Measurements from ENCODE around the gene POLD1.
"Not testable (repeated sequence)": the region's sequence is repeated elsewhere in the genome, so short reads cannot be mapped to it uniquely, and the experiment has no call there.

POLD1 gene

DNA sequence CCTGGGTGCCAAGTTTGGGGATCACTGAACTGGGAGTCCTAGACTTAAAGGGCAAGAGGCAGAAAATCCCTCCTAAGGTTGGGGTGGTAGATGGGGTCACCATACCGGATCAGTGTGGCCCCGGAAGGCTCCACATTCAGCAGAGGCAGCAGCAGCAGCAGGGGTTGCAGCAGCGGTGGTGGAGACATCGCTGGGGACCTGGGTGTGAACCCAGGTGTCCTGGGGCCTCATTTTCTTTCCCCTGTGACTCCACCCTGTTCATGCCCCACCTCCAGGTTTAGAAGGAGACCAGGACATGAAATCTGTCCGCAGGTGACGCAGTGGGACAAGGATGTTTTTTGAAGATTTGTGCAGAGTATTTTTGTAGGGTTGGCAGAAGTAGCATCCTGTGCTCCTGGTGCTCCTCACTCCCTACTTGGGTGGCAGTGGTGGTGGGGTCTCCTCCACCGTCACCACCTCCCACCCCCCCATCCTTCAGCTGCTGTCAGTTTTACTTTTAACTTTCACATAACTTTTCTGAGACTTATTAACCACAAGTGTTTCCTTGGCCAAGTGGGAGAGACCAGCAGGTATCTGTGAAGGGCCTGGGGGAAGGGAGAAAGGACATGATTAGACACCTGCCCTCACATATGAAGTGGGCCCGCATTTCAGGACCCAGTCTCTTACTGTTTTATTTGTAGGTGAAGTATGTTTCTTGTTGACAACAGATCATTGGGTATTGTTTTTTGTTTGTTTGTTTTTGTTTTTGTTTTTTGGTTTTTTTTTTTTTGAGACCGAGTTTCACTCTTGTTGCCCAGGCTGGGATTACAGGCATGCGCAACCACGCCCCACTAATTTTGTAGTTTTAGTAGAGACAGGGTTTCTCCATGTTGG, 18.5 kb upstream of the POLD1 start, which contains the start of gene NAPSA:
TSS of gene NAPSA (minus strand) at position 206 of the 873 bp plus-strand sequence. CDS start at position 188, 18 bp downstream.
- DNase-seq (ENCODE audit: low read depth), result no peak

DNA sequence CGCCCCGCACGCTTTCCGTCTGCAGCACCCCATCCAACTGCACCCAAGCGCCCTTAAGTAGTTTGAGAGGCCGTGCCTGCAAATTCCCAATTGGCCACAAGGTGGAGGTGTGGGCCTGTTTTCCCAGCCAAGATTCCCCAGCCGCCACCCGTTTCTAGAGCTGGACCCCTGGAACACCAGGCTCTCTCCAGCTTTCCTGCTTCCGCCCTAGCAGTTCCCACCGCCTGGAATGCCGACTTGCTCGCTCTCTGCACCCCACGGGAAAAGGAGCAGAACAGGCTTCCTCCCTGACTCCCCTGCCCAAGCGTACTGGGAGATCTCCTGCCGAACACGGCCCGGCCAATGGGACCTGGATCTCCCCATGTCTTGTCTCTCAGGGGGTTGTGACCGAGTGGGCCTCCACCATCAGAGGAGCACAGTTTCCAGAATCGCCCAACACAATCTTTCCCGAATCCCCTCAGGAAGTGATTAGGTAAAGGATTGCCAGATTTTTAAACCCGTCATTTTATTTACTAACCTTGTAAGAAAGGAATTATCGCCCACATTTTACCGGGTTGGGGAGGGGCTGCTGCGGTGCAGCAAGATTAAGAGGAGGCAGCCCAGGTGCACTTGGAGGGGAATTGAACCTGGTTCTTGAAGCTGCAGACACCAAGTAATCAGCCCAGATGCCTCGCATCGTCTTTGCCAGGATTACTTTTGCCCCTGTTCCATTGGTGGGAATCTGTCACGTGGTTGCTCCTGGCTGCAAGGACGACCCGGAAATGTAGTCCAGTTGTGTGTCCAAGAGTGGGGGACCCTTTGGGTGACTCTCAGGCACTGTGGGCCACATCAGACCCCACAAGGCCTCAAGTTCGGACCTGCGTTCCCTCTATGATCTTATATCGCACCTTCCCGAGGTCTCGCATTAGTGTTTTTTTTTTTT, 15.2 kb upstream of the POLD1 start:
- DNase-seq (ENCODE audit: low read depth), result peak; percentile 85

DNA sequence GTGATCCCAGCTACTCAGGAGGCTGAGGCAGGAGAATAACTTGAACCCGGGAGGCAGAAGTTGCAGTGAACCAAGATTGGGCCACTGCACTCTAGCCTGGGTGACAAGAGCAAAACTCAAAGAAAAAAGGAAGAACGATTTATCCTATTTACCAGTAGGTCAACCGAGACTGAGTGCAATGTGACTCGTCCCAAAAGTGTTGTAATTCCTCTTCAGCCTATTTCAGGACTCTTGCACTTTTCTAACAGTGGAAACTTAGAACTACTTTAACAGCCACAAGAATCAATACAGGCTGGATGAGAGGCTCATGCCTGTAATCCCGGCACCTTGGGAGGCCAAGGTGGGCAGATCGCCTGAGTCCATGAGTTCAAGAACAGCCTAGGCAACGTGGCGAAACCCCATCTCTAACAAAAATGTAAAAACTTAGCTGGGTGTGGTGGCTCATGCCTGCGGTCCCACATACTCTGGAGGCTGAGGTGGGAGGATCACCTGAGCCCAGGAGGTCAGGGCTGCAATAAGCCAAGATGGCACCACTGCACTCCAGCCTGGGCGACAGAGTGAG, 12.2 kb upstream of the POLD1 start:
- no peak for DNase-seq (ENCODE audit: low read depth)

DNA sequence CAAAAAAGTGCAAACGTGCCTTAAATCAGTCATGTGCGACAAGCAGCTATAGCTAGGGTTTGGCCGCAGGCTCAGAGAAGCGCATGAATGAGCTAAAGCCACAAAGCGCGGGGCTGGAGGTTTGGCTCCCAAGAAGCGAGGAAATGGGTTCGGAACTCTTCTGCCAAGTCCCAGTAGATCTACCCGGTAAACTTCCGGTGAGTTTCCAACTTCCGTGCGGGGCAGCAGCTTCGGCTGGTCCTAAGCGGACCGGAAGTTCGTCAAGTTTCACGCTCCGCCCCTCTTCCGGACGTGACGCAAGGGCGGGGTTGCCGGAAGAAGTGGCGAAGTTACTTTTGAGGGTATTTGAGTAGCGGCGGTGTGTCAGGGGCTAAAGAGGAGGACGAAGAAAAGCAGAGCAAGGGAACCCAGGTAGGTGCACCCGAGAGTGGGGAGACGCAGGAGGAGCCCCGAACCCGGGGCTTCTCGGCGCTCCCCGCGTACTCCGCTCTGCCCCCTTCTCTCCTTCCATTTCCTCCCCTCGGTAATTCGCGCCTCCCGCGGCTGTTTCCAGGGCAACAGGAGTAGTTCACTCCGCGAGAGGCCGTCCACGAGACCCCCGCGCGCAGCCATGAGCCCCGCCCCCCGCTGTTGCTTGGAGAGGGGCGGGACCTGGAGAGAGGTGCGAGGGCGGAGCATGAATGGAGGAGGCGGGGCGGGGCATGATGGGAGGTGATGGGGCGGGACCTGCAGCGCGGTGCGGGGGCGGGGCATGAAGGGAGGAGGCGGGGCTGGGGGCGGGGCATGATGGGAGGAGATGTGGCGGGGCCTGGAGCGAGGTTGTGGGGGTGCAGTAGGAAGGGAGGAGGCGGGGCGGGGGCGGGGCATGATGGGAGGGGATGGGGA, 7.7 kb upstream of the POLD1 start, which contains the start of gene NR1H2:
TSS of gene NR1H2 (plus strand) at position 292 of the 885 bp plus-strand sequence. CDS start 1,149 bp downstream, outside the sequence.
- peak; percentile 98 for DNase-seq (ENCODE audit: low read depth)

DNA sequence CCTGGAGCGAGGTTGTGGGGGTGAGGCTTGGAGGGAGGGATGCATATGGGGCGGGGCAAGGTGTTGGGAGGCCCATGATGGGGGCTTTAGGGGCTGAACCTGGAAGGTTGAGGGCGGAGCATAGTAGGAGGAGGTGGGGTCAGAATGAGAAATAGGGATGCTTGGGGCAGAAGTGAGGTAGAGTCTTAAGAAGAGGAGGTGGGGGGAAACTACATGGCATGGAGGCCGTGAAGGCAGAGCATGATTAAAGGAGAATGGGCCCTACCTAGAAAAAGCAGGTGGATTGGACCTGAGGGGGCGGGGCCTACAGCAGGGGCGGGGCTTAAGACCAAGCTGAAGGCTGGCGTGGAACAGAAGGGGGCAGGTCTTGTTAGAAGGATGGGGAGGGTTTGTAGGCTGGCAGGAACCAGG, 7.1 kb upstream of the POLD1 start:
- DNase-seq (ENCODE audit: low read depth), result no peak

DNA sequence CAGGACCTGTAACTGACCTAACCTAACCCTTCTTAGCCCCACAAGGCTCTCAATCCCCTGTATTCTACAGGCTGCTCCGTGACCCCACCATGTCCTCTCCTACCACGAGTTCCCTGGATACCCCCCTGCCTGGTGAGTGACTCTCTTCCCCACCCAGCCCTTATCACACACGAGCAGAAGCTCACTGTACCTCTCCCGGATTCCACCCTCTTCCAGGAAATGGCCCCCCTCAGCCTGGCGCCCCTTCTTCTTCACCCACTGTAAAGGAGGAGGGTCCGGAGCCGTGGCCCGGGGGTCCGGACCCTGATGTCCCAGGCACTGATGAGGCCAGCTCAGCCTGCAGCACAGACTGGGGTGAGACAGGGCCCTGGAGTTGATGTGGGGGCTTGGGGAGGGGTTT, 6.6 kb upstream of the POLD1 start:
- no peak for DNase-seq (ENCODE audit: low read depth)

DNA sequence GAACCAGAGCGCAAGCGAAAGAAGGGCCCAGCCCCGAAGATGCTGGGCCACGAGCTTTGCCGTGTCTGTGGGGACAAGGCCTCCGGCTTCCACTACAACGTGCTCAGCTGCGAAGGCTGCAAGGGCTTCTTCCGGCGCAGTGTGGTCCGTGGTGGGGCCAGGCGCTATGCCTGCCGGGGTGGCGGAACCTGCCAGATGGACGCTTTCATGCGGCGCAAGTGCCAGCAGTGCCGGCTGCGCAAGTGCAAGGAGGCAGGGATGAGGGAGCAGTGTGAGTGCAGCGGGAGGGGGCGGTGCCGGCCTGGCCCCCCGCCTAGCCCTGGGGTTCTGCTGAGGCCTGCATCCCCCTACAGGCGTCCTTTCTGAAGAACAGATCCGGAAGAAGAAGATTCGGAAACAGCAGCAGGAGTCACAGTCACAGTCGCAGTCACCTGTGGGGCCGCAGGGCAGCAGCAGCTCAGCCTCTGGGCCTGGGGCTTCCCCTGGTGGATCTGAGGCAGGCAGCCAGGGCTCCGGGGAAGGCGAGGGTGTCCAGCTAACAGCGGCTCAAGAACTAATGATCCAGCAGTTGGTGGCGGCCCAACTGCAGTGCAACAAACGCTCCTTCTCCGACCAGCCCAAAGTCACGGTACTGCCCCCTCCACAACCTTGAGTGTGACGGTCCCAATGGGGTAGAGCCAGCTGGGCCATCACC, 5.8 kb upstream of the POLD1 start:
- DNase-seq (ENCODE audit: low read depth), result no peak

DNA sequence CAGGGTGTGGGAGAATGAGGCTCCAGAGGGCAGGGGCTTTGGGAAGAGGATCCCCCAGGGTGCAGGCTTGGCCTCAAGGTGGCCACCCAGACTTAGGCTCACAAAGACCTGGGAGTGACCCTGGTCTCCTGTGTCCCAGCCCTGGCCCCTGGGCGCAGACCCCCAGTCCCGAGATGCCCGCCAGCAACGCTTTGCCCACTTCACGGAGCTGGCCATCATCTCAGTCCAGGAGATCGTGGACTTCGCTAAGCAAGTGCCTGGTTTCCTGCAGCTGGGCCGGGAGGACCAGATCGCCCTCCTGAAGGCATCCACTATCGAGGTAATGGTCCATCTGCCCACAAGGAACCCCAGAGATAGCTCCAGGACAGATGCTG, 5.3 kb upstream of the POLD1 start:
- no peak for DNase-seq (ENCODE audit: low read depth)

DNA sequence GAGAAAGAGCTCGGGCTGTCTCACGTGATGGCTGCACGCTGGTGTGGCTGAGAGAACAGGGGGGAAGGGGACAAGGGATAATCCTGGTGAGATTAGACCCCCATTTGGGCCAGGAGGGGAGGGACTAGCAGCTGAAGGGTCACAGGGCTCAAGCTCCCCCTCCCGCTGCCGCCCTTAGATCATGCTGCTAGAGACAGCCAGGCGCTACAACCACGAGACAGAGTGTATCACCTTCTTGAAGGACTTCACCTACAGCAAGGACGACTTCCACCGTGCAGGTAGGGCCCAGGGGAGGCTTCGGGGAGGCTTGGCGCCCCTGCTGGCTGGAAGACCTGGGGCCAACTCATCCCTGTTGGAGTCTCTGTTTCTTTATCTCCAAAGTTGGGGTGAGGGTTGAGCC, 4.5 kb upstream of the POLD1 start:
- no peak for DNase-seq (ENCODE audit: low read depth)

DNA sequence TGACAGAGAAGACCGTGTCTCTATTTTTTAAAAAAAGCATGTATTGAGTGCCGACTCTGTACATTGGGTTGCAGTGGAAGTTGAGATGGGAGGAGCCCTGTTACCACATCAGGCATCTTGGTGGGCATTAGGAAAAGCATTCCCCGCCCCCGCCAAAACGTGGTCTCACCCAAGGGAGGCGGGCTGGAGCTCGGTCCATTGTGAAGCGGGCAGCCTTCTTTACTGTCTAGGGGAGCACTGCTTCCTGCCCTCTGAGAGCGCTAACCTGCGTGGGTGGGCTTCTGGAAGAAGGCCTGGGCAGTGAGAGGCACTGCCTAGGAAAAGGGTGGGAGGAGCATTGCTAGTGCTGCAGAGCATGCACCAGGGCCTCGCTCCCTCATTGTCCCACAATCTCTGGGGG, 4.0 kb upstream of the POLD1 start:
- no peak for DNase-seq (ENCODE audit: low read depth)

DNA sequence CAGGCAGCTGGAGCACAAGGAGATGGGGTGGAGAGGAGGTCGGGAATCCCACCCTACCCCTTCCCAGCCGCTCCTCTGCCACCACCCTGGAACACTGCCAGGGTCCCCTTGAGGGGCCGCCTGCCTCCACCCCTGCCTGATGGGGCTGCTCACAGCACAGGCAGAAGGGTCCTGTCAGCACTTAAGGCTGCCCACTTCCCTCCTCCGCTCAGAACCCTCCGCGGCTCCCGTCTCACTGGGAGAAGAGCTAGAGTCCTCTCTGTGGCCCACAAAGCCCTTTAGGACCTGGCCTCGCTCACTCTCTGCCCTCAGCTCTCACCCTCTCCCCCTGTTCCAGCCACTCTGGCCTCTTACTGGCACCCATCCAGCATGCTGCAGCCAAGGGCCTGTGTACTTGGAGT, 3.4 kb upstream of the POLD1 start:
- no peak for DNase-seq (ENCODE audit: low read depth)

DNA sequence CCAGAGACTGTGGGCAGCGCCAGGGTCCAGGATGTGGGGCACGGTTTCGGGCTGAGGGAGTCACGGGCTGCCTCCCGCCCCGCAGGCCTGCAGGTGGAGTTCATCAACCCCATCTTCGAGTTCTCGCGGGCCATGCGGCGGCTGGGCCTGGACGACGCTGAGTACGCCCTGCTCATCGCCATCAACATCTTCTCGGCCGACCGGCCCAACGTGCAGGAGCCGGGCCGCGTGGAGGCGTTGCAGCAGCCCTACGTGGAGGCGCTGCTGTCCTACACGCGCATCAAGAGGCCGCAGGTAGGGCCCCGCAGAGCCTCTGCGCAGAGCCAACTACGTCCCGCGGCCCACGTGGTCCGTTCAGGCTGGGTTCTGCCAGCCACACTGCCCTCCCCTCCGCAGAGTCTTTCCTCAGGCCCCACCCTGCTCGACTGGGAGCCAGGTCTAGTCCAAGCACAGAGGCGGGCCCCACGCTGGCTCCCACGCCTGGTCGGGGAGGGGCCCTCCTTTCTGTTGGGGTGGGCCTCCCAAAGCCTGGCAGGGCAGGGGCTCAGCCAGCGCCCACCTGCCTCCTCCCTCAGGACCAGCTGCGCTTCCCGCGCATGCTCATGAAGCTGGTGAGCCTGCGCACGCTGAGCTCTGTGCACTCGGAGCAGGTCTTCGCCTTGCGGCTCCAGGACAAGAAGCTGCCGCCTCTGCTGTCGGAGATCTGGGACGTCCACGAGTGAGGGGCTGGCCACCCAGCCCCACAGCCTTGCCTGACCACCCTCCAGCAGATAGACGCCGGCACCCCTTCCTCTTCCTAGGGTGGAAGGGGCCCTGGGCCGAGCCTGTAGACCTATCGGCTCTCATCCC, 2.0 kb upstream of the POLD1 start:
- no peak for DNase-seq (ENCODE audit: low read depth)

DNA sequence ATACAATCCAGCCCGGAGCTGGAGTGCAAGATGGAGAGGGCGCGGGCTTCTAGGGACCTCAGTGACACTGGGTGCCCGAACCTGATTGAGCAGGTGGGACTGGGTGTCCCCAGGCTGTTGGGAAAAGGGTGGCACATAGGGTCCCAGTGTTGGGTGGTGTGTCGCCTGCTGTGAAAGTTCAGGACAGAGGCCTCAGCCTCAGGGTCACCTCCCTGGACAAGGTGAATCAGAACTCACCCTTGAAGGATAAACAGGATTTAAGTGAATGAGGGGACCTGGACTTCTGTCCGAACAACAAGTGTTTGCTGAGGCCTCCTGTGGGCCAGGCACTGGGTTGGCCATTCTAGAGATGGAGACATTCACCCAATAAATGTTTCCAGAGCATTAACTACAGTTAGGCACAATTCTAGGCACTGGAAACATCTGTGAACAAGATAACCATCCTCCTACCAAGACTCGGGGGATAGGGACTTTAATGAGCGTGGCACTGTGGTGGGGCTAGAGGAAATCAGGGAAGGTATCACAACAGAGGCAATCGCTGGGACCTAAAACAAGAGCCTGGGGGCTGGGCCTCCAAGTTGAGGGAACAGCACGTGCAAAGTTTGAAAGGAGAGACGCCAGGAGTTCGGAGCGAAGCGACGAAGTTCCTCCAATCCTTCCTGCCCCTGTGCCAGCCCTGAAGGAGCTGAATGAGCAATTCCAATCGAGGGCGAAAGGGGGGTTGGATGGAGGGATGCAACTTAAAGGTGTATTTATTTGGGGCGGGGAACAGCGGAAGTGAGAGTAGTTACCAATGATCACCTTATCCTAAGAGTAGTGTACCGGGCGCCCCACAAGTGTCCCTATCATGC, 921 bp upstream of the POLD1 start:
- no peak for DNase-seq (ENCODE audit: low read depth)

DNA sequence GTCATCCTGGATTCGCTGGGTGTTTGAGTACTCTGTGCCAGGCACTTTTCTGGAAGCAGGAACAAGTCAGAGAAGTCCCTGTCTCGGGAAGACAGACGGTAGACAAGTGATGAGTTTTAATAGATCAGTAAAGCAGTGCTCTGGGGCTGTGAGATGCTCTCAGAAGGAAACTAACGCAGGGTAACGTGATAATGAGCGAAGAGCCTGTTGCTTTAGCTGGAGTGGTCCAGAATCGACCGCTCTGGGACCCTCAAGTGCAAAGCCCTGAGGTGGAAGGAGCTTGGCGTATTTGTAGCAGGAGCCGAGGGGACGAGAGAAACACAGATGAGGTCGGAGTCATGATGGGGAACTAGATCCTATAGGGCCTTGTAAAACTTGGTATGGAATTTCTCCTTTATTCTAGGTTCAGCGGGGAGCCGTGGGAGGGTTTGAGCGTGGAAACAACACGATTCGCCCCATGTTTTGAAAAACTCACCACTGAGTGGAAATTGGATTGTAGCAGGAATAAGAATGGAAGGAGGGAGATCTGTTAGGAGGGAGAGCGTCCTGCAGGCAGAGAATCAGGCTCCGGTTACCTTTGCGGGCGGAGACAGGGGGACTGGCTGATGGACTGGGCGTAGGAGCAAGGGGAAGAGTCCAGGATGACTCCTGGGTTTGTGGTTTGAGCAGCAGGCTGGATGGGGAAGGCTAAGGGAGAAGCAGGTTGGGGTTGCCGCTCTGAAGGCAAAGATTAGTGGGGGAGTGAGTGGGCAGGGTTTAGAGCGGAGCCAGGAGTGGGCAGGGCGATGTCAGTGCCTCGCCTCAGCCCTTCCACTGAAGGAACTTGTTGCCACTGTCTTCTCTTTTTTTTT, 763 bp downstream of the POLD1 start:
- DNase-seq (ENCODE audit: low read depth), result peak; percentile 56

DNA sequence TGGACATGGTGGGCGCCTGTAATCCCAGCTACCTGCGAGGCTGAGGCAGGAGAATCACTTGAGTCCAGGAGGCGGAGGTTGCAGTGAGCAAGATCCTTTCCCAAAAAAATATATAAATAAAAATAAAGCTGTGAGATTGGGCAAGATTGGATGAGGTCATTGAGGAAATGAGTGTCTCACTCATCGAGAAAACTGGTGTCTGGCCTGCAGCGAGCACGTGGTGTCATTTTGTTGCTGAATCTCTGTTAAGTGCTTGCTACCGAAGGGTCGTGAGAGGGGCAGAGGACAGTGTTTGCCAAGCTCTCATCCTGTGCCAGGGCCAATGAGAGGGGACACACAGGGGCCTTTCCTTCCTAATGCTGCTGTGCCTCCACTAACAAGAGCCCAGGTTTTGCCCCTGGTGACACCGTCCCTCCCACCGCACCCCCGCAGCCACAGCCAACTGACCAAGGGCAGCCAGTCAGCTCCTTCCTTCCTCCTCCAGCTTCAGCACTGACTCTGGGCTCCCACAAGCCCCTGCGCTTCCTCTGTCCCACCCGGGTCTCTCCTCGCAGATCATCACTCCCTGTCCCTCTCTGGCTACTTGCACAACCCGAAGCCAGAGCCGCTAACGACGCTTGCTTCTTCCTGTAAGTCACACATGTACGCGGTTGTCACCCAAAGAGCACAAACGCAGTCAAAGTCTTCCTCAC, 3.2 kb downstream of the POLD1 start:
- DNase-seq (ENCODE audit: low read depth), result peak; percentile 68

DNA sequence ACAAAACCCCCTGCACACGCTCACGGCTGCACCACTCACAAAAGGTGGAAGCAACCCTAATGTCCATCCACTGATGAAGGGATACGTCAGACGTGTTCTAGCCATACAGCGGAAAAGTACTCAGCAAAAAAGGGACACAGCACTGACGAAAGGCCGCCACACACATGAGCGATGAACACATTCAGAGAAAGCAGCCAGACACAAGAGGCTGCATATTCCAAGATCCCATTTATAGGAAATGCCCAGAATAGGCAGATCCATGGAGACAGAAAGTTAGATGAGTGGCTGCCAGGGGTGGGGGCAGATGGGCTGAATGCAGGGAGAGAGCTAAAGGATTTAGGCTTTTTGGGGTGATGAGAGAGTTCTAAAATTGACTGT, 3.7 kb downstream of the POLD1 start:
- no peak for DNase-seq (ENCODE audit: low read depth)

DNA sequence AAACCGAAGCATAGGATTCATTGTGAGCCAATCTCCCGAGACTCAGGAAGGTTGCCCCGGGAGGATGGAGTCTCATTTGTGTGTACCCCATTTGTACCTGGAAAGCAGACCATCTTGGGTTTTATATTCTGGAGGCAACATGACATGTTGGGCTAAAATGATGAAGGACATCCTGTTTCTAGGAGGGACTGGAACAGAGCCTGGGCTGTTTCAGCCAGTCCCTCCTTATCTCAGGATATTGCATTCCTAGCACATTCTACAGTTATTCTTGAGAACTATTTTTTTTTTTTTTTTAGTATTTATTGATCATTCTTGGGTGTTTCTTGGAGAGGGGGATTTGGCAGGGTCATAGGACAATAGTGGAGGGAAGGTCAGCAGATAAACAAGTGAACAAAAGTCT, 6.1 kb downstream of the POLD1 start:
- DNase-seq (ENCODE audit: low read depth), result not testable (repeated sequence)
